GM10266 (cell line): ENCODE measurements around the gene RAI2.

Source experiments
- DNase-seq: peaks from one replicate; pipeline ENCODE4 v3.0.0; 2012; ENCODE audit errors: extremely low spot score
- CTCF ChIP-seq: IDR thresholded peaks from 2 replicates; pipeline ENCODE4 v1.5.1; 2012; ENCODE audit warnings: mild to moderate bottlenecking, low read depth; ENCODE audit not compliant: control insufficient read depth, insufficient read depth; ENCODE audit errors: missing control alignments

The RAI2 gene

GRCh38 chrX:17844236-17844635 lies 16.9 kb downstream of the RAI2 start:
- TF ChIP-seq CTCF: no peak
- DNase-seq: no peak

GRCh38 chrX:17842769-17843525 lies 18.2 kb downstream of the RAI2 start:
- DNase-seq: no peak
- no peak for TF ChIP-seq CTCF

- no peak for DNase-seq
- no peak for TF ChIP-seq CTCF
These were observed 21.8 kb downstream of the RAI2 start for GRCh38 chrX:17839269-17839668.

- TF ChIP-seq CTCF: no peak
- DNase-seq: no peak
These were observed 24.3 kb downstream of the RAI2 start for GRCh38 chrX:17836830-17837229.

GRCh38 chrX:17833954-17834353 lies 27.1 kb downstream of the RAI2 start:
- TF ChIP-seq CTCF: no peak
- no peak for DNase-seq

- TF ChIP-seq CTCF: no peak
- DNase-seq: no peak
These were observed 29.8 kb downstream of the RAI2 start for GRCh38 chrX:17831255-17831654.

GRCh38 chrX:17830211-17830610 lies 30.9 kb downstream of the RAI2 start:
- no peak for DNase-seq
- TF ChIP-seq CTCF: no peak
